ENCODE results near the gene CARD11. TPM values are rescaled to one million over a fixed set of nuclear protein-coding genes. Genes with fewer than 3 reads are reported as not detected.

CARD11 gene
- total RNA-seq, 2 experiments from 2014 or later: 163 TPM

DNA sequence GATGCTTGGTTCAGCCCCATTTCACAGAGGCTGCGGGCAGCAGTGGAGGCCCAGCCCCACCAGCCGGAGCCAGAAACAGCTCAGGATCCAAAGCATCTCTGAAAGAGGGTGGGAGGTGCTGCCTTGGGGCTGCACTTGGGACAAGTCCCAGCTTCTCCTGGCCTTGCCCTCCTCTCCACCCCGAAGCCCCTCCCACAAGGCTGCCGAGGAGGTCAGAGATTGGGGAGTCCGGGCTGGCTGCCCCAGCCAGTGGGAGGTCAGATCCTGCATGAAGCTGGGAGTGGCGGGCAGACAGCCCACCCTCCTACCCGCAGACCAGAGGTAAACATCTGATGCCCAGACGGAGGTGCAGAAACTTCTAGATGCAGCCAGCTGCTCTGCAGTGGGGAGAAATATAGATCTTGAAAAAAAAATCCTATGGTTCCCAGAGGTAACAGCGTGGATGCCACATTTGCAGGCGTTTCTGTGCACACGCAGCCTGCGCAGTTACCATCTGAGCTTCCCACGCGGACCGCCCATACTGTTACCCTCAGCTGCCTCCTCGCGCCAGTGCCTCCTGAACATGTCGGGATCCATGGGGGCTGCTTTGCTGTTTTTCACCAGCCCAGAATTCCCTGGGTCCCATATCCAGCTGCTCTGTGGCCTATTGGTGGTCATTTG is 162.7 kb downstream of the CARD11 start:
- CTCF ChIA-PET: no interaction called here
- no peak overlapping the region for H3K27ac Mint-ChIP-seq
- peaks cover 5% of the 10 kb centered on the region for H3K9me3 Mint-ChIP-seq
- DNase-seq: no peak
- H3K36me3 Mint-ChIP-seq (ENCODE audit: low read depth): no peaks in the 10 kb centered on the region
- H3K4me3 Mint-ChIP-seq: no peak overlapping the region
- H3K27me3 Mint-ChIP-seq: no peaks in the 10 kb centered on the region
- POLR2A ChIA-PET: no interaction called here
- H3K4me1 Mint-ChIP-seq: peaks cover 19% of the 10 kb centered on the region

GRCh38 chr7:2880051-2880450 is 163.6 kb downstream of the CARD11 start:
- Mint-ChIP-seq H3K27ac (peak overlapping the region; percentile 23), H3K27me3 (no peaks in the 10 kb centered on the region), H3K4me1 (peaks cover 20% of the 10 kb centered on the region), H3K9me3 (peaks cover 5% of the 10 kb centered on the region), H3K4me3 (no peak overlapping the region), H3K36me3 (ENCODE audit: low read depth) (no peaks in the 10 kb centered on the region)
- no peak for DNase-seq
- ChIA-PET POLR2A (no interaction called here), CTCF (no interaction called here)

- Mint-ChIP-seq H3K4me1 (peaks cover 25% of the 10 kb centered on the region), H3K36me3 (ENCODE audit: low read depth) (no peaks in the 10 kb centered on the region), H3K4me3 (no peak overlapping the region), H3K9me3 (peaks cover 5% of the 10 kb centered on the region), H3K27ac (no peak overlapping the region), H3K27me3 (no peaks in the 10 kb centered on the region)
- POLR2A ChIA-PET: no interaction called here
- CTCF ChIA-PET: no interaction called here
- no peak for DNase-seq
Observed at GRCh38 chr7:2879354-2879753, 164.3 kb downstream of the CARD11 start.

- POLR2A ChIA-PET: no interaction called here
- H3K27me3 Mint-ChIP-seq: no peaks in the 10 kb centered on the region
- no peak for DNase-seq
- no peak overlapping the region for H3K27ac Mint-ChIP-seq
- H3K4me1 Mint-ChIP-seq: peaks cover 35% of the 10 kb centered on the region
- CTCF ChIA-PET: interaction anchor here (0.7 kb wide), 1 partner anchor 186 kb away, joined by 3 read pairs; no protein-coding TSS in a partner anchor
- H3K36me3 Mint-ChIP-seq (ENCODE audit: low read depth): no peaks in the 10 kb centered on the region
- no peak overlapping the region for H3K4me3 Mint-ChIP-seq
- peaks cover 5% of the 10 kb centered on the region for H3K9me3 Mint-ChIP-seq
Observed at GRCh38 chr7:2878306-2878705, 165.4 kb downstream of the CARD11 start.

DNA sequence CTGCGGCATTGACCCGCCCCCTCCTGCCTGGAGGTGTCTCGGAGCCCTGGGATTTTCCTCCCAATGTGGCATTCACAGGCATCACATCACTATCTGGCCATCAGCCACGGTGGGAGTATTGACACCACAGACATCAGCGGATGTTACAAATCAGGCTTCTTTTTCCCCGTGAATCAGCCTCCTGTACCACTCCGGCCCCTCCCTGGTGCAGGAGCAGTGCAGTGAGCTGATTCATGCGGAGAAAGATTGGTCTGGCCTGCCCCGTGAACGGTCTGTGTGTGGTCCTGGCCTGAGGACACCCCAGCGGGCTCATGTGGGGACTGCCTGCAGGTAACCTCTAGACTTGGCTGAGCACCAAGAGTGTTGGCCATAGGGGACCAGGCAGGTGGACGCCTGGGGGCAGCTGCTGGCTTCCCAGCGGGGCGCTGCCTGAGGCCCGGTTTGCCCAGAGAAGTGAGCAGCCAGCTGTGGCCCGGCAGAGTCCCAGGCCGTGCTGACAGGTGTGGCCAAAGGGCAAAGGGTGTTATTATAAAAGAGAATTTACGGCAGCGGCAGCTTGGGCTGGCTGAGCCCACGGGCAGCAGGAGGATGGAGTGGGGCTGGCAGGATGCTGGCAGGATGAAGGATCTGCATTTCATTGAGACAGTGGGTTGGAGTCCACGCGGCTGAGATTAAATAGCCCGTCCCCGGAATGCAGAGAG is 167.5 kb downstream of the CARD11 start:
- CTCF ChIA-PET: no interaction called here

GRCh38 chr7:2873686-2874551 is 169.7 kb downstream of the CARD11 start:
- Mint-ChIP-seq H3K27ac (peak overlapping the region; percentile 44), H3K4me1 (peaks cover 59% of the 10 kb centered on the region), H3K9me3 (no peaks in the 10 kb centered on the region), H3K36me3 (ENCODE audit: low read depth) (no peaks in the 10 kb centered on the region), H3K27me3 (no peaks in the 10 kb centered on the region), H3K4me3 (no peak overlapping the region)
- POLR2A ChIA-PET: interaction anchor here (0.7 to 1.0 kb wide), 2 partner anchors 20 to 29 kb away, joined by 4 read pairs; no protein-coding TSS in a partner anchor
- CTCF ChIA-PET: interaction anchor here (1.4 kb wide), 1 partner anchor 10 kb away, joined by 6 read pairs; no protein-coding TSS in a partner anchor
- DNase-seq: no peak

More for the DNA sequence above, 167.5 kb downstream of the CARD11 start:
- Mint-ChIP-seq H3K27ac (no peak overlapping the region), H3K4me3 (no peak overlapping the region), H3K4me1 (peaks cover 48% of the 10 kb centered on the region), H3K27me3 (no peaks in the 10 kb centered on the region), H3K9me3 (peaks cover 5% of the 10 kb centered on the region), H3K36me3 (ENCODE audit: low read depth) (no peaks in the 10 kb centered on the region)
- POLR2A ChIA-PET: no interaction called here
- DNase-seq: no peak

GRCh38 chr7:2873146-2873545 is 170.5 kb downstream of the CARD11 start:
- no peak for DNase-seq
- ChIA-PET CTCF (no interaction called here), POLR2A (interaction anchor here (0.7 kb wide), 1 partner anchor 28 kb away, joined by 4 read pairs; no protein-coding TSS in a partner anchor)
- Mint-ChIP-seq H3K4me3 (no peak overlapping the region), H3K27me3 (no peaks in the 10 kb centered on the region), H3K27ac (no peak overlapping the region), H3K36me3 (ENCODE audit: low read depth) (no peaks in the 10 kb centered on the region), H3K4me1 (peaks cover 52% of the 10 kb centered on the region), H3K9me3 (no peaks in the 10 kb centered on the region)

- ChIA-PET CTCF (no interaction called here), POLR2A (no interaction called here)
- Mint-ChIP-seq H3K9me3 (no peaks in the 10 kb centered on the region), H3K36me3 (ENCODE audit: low read depth) (no peaks in the 10 kb centered on the region), H3K4me3 (no peak overlapping the region), H3K27ac (no peak overlapping the region), H3K4me1 (peaks cover 51% of the 10 kb centered on the region), H3K27me3 (no peaks in the 10 kb centered on the region)
- DNase-seq: no peak
Observed at GRCh38 chr7:2872296-2872874, 171.3 kb downstream of the CARD11 start.

GRCh38 chr7:2870471-2870931 is 173.2 kb downstream of the CARD11 start:
- H3K27ac Mint-ChIP-seq: peak overlapping the region; percentile 66

DNA sequence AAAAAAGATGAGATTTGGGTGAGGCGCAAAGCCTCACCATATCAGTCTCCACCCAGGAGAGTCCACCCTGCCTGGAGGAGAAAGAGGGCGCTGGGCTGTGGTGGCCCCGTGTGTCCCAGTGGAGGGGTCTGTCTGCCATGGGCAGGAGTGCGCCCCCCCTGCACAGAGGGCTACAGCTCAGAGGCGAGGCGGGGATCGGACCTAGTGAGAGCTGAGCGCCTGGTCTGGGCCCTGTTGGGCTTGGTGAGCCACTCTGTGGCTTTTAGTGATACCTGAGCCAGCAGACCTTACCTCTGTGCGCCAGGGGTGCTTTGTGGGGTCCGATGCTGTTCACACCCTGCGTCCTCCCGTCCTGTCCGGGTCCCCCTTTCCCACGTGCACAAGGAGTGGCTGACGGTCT is 173.7 kb downstream of the CARD11 start:
- Mint-ChIP-seq H3K36me3 (ENCODE audit: low read depth) (no peaks in the 10 kb centered on the region), H3K4me3 (peak overlapping the region; percentile 32), H3K27me3 (peaks cover 2% of the 10 kb centered on the region), H3K27ac (peak overlapping the region; percentile 66), H3K4me1 (peaks cover 51% of the 10 kb centered on the region), H3K9me3 (no peaks in the 10 kb centered on the region)
- ChIA-PET CTCF (no interaction called here), POLR2A (no interaction called here)
- no peak for DNase-seq

More at GRCh38 chr7:2870471-2870931, 173.2 kb downstream of the CARD11 start:
- Mint-ChIP-seq H3K4me1 (peaks cover 51% of the 10 kb centered on the region), H3K27me3 (peaks cover 2% of the 10 kb centered on the region), H3K9me3 (no peaks in the 10 kb centered on the region), H3K4me3 (peak overlapping the region; percentile 32), H3K36me3 (ENCODE audit: low read depth) (no peaks in the 10 kb centered on the region)
- DNase-seq: peak; percentile 66
- POLR2A ChIA-PET: interaction anchor here (0.6 kb wide), 1 partner anchor 222 kb away, joined by 3 read pairs; no protein-coding TSS in a partner anchor
- CTCF ChIA-PET: no interaction called here

GRCh38 chr7:2866601-2867000 is 177.1 kb downstream of the CARD11 start:
- peaks cover 55% of the 10 kb centered on the region for H3K4me1 Mint-ChIP-seq

GRCh38 chr7:2864999-2865670 is 178.5 kb downstream of the CARD11 start:
- CTCF ChIA-PET: interaction anchor here (0.6 to 3.2 kb wide), 28 partner anchors 9 to 808 kb away, joined by 3 to 16 read pairs (median 5); partner anchors contain the start of gene SDK1
- POLR2A ChIA-PET: interaction anchor here (1.2 to 1.4 kb wide), 2 partner anchors 144 to 155 kb away, joined by 3 to 4 read pairs; no protein-coding TSS in a partner anchor
- no peak overlapping the region for H3K4me3 Mint-ChIP-seq

More at GRCh38 chr7:2866601-2867000, 177.1 kb downstream of the CARD11 start:
- Mint-ChIP-seq H3K36me3 (ENCODE audit: low read depth) (no peaks in the 10 kb centered on the region), H3K27me3 (peaks cover 4% of the 10 kb centered on the region), H3K27ac (no peak overlapping the region), H3K9me3 (no peaks in the 10 kb centered on the region), H3K4me3 (no peak overlapping the region)
- DNase-seq: no peak
- ChIA-PET POLR2A (interaction anchor here (0.9 kb wide), 1 partner anchor 27 kb away, joined by 3 read pairs; no protein-coding TSS in a partner anchor), CTCF (interaction anchor here (1.2 to 3.2 kb wide), 7 partner anchors 44 to 806 kb away, joined by 3 to 13 read pairs (median 10); partner anchors contain the start of gene SDK1)

More at GRCh38 chr7:2864999-2865670, 178.5 kb downstream of the CARD11 start:
- no peaks in the 10 kb centered on the region for H3K9me3 Mint-ChIP-seq
- H3K36me3 Mint-ChIP-seq (ENCODE audit: low read depth): no peaks in the 10 kb centered on the region
- DNase-seq: peak; percentile 76
- peaks cover 40% of the 10 kb centered on the region for H3K4me1 Mint-ChIP-seq
- peak overlapping the region; percentile 56 for H3K27ac Mint-ChIP-seq
- peaks cover 4% of the 10 kb centered on the region for H3K27me3 Mint-ChIP-seq

Measured in activated CD4-positive, alpha-beta memory T cell treated with anti-CD3 and anti-CD28 coated beads, Interleukin-2, amount 10 ng/mL, durations not matched to agents 7 days and 5 days (primary cell).